ENCODE data around the gene SDSL.

GRCh38 chr12:113425960-113426453 lies 3.8 kb downstream of the SDSL start:
- TF ChIP-seq TOX (CRISPR knock-in tag; IDR thresholded peaks at IDR 0.05; ENCODE audit: borderline replicate concordance) (no peak), TSHZ2 (CRISPR knock-in tag; IDR thresholded peaks at IDR 0.05) (no peak), ZNF70 (CRISPR knock-in tag; IDR thresholded peaks at IDR 0.05) (no peak), ZC3H10 (CRISPR knock-in tag; IDR thresholded peaks at IDR 0.05) (no peak), RARB (CRISPR knock-in tag; IDR thresholded peaks at IDR 0.05) (no peak), ZNF8 (CRISPR knock-in tag; IDR thresholded peaks at IDR 0.05) (no peak), ARNTL (CRISPR knock-in tag; IDR thresholded peaks at IDR 0.05; ENCODE audit: borderline replicate concordance, low read depth) (no peak), SNAI2 (CRISPR knock-in tag; IDR thresholded peaks at IDR 0.05) (no peak), CSDC2 (CRISPR knock-in tag; IDR thresholded peaks at IDR 0.05) (no peak), OSR1 (CRISPR knock-in tag; IDR thresholded peaks at IDR 0.05) (no peak)
- TF ChIP-seq, protein P1, sequence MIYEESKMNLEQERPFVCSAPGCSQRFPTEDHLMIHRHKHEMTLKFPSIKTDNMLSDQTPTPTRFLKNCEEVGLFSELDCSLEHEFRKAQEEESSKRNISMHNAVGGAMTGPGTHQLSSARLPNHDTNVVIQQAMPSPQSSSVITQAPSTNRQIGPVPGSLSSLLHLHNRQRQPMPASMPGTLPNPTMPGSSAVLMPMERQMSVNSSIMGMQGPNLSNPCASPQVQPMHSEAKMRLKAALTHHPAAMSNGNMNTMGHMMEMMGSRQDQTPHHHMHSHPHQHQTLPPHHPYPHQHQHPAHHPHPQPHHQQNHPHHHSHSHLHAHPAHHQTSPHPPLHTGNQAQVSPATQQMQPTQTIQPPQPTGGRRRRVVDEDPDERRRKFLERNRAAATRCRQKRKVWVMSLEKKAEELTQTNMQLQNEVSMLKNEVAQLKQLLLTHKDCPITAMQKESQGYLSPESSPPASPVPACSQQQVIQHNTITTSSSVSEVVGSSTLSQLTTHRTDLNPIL (CRISPR knock-in tag; IDR thresholded peaks at IDR 0.05; ENCODE audit: low read depth) = no peak
- TF ChIP-seq, protein P2, sequence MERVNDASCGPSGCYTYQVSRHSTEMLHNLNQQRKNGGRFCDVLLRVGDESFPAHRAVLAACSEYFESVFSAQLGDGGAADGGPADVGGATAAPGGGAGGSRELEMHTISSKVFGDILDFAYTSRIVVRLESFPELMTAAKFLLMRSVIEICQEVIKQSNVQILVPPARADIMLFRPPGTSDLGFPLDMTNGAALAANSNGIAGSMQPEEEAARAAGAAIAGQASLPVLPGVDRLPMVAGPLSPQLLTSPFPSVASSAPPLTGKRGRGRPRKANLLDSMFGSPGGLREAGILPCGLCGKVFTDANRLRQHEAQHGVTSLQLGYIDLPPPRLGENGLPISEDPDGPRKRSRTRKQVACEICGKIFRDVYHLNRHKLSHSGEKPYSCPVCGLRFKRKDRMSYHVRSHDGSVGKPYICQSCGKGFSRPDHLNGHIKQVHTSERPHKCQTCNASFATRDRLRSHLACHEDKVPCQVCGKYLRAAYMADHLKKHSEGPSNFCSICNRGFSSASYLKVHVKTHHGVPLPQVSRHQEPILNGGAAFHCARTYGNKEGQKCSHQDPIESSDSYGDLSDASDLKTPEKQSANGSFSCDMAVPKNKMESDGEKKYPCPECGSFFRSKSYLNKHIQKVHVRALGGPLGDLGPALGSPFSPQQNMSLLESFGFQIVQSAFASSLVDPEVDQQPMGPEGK (CRISPR knock-in tag; IDR thresholded peaks at IDR 0.05; ENCODE audit: borderline replicate concordance) = no peak
